Body of pancreas (tissue), 4 donors: ENCODE measurements around the gene PIWIL1.

Experiments used
- POLR2A ChIP-seq, 3 donors: fragments of 450-650 bp; IDR thresholded peaks; one replicate each; pipeline ENCODE4 v1.6.1; 2016; ENCODE audit warnings: antibody characterized with exemption in 3 of 3, mild to moderate bottlenecking in 2 of 3
- TF ChIP-seq, protein P1 (sequence below), 7 experiments: fragments of 450-650 bp in 4 of 7; fragments of 200-600 bp in 3 of 7; sonication (generic) in 3 of 7; IDR thresholded peaks; one replicate each; pipeline ENCODE4 v1.5.1; 2016 to 2019; ENCODE audit warnings: antibody characterized with exemption in 7 of 7

DNA sequence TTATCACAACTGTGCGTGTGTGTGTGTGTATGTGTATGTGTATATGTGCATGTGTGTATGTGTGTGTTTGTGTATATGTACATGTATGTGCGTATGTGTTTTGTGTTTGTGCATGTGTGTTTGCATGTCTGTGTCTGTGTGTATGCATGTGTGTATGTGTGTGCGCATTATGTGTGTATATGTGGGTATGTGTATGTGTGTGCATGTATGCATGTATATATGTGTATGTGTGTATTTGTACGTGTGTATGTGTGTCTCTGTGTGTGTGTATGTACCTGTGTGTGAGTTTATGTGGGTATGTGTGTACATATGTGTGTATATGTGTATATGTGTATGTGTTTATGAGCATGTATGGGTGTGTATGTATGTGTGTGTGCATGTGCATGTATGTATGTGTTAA is 37.6 kb upstream of the PIWIL1 start:
- TF ChIP-seq, protein P1, sequence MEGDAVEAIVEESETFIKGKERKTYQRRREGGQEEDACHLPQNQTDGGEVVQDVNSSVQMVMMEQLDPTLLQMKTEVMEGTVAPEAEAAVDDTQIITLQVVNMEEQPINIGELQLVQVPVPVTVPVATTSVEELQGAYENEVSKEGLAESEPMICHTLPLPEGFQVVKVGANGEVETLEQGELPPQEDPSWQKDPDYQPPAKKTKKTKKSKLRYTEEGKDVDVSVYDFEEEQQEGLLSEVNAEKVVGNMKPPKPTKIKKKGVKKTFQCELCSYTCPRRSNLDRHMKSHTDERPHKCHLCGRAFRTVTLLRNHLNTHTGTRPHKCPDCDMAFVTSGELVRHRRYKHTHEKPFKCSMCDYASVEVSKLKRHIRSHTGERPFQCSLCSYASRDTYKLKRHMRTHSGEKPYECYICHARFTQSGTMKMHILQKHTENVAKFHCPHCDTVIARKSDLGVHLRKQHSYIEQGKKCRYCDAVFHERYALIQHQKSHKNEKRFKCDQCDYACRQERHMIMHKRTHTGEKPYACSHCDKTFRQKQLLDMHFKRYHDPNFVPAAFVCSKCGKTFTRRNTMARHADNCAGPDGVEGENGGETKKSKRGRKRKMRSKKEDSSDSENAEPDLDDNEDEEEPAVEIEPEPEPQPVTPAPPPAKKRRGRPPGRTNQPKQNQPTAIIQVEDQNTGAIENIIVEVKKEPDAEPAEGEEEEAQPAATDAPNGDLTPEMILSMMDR (IDR thresholded peaks at IDR 0.05), result no peak
- no peak for TF ChIP-seq POLR2A (IDR thresholded peaks at IDR 0.05)
